Measurements from ENCODE around the gene TPTE.
"Not testable (repeated sequence)": the region's sequence is repeated elsewhere in the genome, so short reads cannot be mapped to it uniquely, and the experiment has no call there.

The TPTE gene

DNA sequence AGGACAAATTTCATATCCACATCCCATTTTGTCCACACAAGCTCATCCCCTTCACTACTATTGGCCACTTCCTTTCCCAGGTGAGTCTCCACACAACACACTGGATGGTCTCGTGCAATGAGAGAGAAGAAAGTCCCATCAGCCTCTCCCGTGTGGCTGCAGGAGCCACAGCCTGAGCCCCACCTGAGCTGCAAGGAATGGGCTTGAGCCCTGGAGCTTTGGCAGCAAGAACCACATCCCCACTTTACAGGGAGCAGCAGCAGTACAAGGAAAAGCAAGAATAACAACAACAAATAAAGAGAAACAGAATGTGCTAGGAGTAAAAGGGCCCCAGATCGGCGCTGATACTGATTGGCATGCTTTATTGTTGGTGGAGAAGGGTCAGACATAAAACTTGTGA lies 117.7 kb downstream of the TPTE start:
- TF ChIP-seq EZH2phosphoT487 (IDR thresholded peaks at IDR 0.05; ENCODE audit: low read depth): no peak
- TF ChIP-seq, protein P1, sequence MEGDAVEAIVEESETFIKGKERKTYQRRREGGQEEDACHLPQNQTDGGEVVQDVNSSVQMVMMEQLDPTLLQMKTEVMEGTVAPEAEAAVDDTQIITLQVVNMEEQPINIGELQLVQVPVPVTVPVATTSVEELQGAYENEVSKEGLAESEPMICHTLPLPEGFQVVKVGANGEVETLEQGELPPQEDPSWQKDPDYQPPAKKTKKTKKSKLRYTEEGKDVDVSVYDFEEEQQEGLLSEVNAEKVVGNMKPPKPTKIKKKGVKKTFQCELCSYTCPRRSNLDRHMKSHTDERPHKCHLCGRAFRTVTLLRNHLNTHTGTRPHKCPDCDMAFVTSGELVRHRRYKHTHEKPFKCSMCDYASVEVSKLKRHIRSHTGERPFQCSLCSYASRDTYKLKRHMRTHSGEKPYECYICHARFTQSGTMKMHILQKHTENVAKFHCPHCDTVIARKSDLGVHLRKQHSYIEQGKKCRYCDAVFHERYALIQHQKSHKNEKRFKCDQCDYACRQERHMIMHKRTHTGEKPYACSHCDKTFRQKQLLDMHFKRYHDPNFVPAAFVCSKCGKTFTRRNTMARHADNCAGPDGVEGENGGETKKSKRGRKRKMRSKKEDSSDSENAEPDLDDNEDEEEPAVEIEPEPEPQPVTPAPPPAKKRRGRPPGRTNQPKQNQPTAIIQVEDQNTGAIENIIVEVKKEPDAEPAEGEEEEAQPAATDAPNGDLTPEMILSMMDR (IDR thresholded peaks at IDR 0.05; ENCODE audit: low read depth, low read length): no peak
- H3K4me3 ChIP-seq (ENCODE audit: low read length): no peak overlapping the region
- no peaks in the 10 kb centered on the region for H3K36me3 ChIP-seq (replicated peaks; ENCODE audit: low read depth, low read length)
- no peaks in the 10 kb centered on the region for H3K4me1 ChIP-seq (ENCODE audit: low read length)
- H3K4me2 ChIP-seq (ENCODE audit: low read length): no peak overlapping the region
- no peaks in the 10 kb centered on the region; the same call in 1 of the 2 replicates for H3K9me3 ChIP-seq (ENCODE audit: insufficient read depth, low read length)
- no peak overlapping the region for H2AFZ ChIP-seq (ENCODE audit: low read depth, low read length)
- no peaks in the 10 kb centered on the region for H3K27me3 ChIP-seq (ENCODE audit: low read depth, low read length)
- no peak overlapping the region for H3K27ac ChIP-seq (ENCODE audit: low read length)
- H3K79me2 ChIP-seq (ENCODE audit: low read length): no peaks in the 10 kb centered on the region
- no peaks in the 10 kb centered on the region for H4K20me1 ChIP-seq (ENCODE audit: insufficient read depth, low read length)
- no peak overlapping the region for H3K9ac ChIP-seq (ENCODE audit: low read length)

DNA sequence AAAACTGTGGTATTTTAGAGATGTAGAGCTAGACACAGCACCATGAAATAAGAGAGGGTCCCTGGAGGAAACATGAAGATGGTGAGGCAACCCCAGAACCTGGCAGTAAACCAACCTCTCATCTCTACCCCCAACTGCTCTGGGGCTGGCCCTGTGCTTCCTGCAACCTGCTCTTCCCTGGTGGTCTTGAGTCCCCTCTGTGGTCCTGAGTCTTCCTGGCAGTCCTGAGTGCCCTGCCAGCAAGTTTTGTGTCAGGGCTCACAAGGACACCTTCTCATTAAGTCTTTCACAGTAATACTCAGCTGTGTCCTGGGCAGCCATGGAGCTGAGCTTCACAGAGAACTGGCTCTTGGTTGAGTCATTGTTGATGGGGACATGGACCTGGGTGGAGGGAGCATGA lies 118.4 kb downstream of the TPTE start:
- not testable (repeated sequence) for H3K4me1 ChIP-seq (ENCODE audit: low read length); H3K27me3 ChIP-seq (ENCODE audit: low read depth, low read length); H3K4me3 ChIP-seq (ENCODE audit: low read length); H3K27ac ChIP-seq (ENCODE audit: low read length); H3K79me2 ChIP-seq (ENCODE audit: low read length); H3K36me3 ChIP-seq (replicated peaks; ENCODE audit: low read depth, low read length); H3K9me3 ChIP-seq (ENCODE audit: insufficient read depth, low read length); H3K4me2 ChIP-seq (ENCODE audit: low read length); H2AFZ ChIP-seq (ENCODE audit: low read depth, low read length); H3K9ac ChIP-seq (ENCODE audit: low read length); H4K20me1 ChIP-seq (ENCODE audit: insufficient read depth, low read length)

DNA sequence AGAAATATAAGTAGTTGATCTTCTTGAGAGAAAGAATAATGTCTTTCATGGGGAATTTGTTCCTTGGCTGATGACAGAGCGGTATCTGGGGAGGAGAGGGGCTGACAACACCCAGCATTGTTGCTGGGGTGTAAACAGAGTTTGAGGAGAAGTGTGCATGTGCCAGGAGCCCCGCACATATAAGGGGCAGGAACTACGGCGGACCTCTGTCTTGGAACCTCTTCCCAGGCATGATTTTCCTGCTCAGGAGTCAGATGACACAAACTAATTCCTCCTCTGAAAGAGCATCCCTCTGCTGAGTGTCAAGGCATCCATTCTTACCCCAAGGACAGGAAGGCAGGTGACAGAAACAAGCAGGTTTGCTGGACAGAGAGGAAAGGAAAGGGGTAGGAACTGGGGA lies 119.1 kb downstream of the TPTE start:
- H3K27me3 ChIP-seq (ENCODE audit: low read depth, low read length): no peaks in the 10 kb centered on the region
- no peaks in the 10 kb centered on the region; the same call in 1 of the 2 replicates for H3K9me3 ChIP-seq (ENCODE audit: insufficient read depth, low read length)
- no peaks in the 10 kb centered on the region for H3K4me1 ChIP-seq (ENCODE audit: low read length)
- no peaks in the 10 kb centered on the region for H3K36me3 ChIP-seq (replicated peaks; ENCODE audit: low read depth, low read length)
- TF ChIP-seq EZH2phosphoT487 (IDR thresholded peaks at IDR 0.05; ENCODE audit: low read depth): no peak
- TF ChIP-seq, protein P1 (IDR thresholded peaks at IDR 0.05; ENCODE audit: low read depth, low read length): no peak
- no peaks in the 10 kb centered on the region for H3K79me2 ChIP-seq (ENCODE audit: low read length)
- no peak overlapping the region for H2AFZ ChIP-seq (ENCODE audit: low read depth, low read length)
- no peak overlapping the region for H3K4me2 ChIP-seq (ENCODE audit: low read length)
- no peaks in the 10 kb centered on the region for H4K20me1 ChIP-seq (ENCODE audit: insufficient read depth, low read length)
- H3K4me3 ChIP-seq (ENCODE audit: low read length): no peak overlapping the region
- H3K9ac ChIP-seq (ENCODE audit: low read length): no peak overlapping the region
- no peak overlapping the region for H3K27ac ChIP-seq (ENCODE audit: low read length)

DNA sequence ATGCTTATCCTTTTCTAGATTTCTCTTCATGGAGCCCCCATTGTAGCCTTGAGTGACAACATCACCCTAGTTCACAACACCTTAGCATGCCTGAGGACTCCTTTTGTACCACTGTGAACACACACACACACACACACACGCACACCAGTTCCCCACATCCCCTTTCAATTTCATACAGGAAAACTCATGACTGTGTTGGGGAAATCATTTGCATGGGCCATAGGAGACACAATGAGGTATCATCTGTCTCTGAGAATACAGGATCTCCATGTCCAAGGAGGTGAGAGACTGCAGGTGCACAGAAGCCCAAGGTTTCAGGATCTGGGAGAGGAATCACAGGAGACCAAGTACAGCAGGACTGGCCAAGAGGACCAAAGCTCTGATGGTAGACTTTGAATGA lies 119.7 kb downstream of the TPTE start:
- no peak overlapping the region for H3K9ac ChIP-seq (ENCODE audit: low read length)
- no peak overlapping the region for H2AFZ ChIP-seq (ENCODE audit: low read depth, low read length)
- H3K4me2 ChIP-seq (ENCODE audit: low read length): no peak overlapping the region
- H3K4me3 ChIP-seq (ENCODE audit: low read length): no peak overlapping the region
- no peaks in the 10 kb centered on the region for H3K27me3 ChIP-seq (ENCODE audit: low read depth, low read length)
- H3K27ac ChIP-seq (ENCODE audit: low read length): no peak overlapping the region
- no peaks in the 10 kb centered on the region for H3K36me3 ChIP-seq (replicated peaks; ENCODE audit: low read depth, low read length)
- H3K79me2 ChIP-seq (ENCODE audit: low read length): no peaks in the 10 kb centered on the region
- no peak for TF ChIP-seq EZH2phosphoT487 (IDR thresholded peaks at IDR 0.05; ENCODE audit: low read depth)
- TF ChIP-seq, protein P1 (IDR thresholded peaks at IDR 0.05; ENCODE audit: low read depth, low read length): no peak
- no peaks in the 10 kb centered on the region for H3K4me1 ChIP-seq (ENCODE audit: low read length)
- no peaks in the 10 kb centered on the region; the same call in 1 of the 2 replicates for H3K9me3 ChIP-seq (ENCODE audit: insufficient read depth, low read length)
- no peaks in the 10 kb centered on the region for H4K20me1 ChIP-seq (ENCODE audit: insufficient read depth, low read length)

DNA sequence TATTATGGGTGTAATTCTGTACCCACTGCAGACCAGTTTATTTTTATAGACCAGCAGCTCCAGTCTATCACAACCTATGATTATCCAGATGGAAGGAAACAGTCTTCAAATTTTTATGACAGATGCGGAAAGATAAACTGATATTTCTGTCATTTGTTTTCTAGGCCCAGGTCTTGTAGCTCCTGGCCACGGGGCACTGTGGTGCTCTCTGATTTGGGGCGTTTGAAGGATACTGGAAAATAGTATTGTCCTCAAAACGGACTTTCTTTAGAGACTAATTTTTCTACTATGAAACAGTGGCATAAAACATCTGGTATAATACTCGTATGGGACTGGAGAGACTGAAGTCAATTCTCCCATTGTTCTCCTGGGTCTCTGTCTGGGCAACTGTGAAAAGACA lies 124.3 kb downstream of the TPTE start:
- H2AFZ ChIP-seq (ENCODE audit: low read depth, low read length); H3K4me1 ChIP-seq (ENCODE audit: low read length); H3K4me2 ChIP-seq (ENCODE audit: low read length); H3K27ac ChIP-seq (ENCODE audit: low read length); H3K9me3 ChIP-seq (ENCODE audit: insufficient read depth, low read length); H3K4me3 ChIP-seq (ENCODE audit: low read length); H3K79me2 ChIP-seq (ENCODE audit: low read length); H3K9ac ChIP-seq (ENCODE audit: low read length); H3K36me3 ChIP-seq (replicated peaks; ENCODE audit: low read depth, low read length); H3K27me3 ChIP-seq (ENCODE audit: low read depth, low read length); H4K20me1 ChIP-seq (ENCODE audit: insufficient read depth, low read length): not testable (repeated sequence)

DNA sequence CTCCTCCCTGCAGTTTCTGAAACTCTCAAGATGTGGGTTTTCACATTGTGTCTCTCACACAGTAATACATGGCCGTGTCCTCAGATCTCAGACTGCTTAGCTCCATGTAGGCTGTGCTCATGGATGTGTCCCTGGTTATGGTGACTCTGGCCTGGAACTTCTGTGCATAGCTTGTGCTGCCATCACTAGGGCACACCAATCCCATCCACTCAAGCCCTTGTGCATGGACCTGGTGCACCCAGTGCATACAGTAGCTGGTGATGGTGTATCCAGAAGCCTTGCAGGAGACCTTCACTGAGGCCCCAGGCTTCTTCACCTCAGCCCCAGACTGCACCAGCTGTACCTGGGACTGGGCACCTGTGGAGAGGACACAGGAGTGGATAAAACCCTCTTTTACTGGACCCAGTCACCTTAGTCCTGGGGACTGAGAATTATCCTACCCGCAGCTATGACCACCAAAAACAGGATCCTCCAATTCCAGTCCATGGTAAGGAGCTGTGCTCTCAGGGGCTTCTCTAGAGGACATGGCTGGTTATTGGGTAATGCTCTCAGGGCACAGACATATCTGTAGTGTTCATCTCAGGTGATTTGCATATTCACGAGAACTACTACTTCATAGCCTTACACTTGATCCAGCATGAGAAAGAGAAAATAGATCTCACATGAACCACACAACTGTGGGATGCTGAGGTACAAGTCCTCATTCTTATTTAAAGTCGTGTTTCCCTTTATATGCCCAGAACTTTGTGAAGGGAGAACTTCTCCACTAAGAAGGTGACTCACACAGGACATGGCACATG lies 128.2 kb downstream of the TPTE start:
- H3K9ac ChIP-seq (ENCODE audit: low read length); H3K27ac ChIP-seq (ENCODE audit: low read length); H3K79me2 ChIP-seq (ENCODE audit: low read length); H3K4me1 ChIP-seq (ENCODE audit: low read length); H3K4me2 ChIP-seq (ENCODE audit: low read length); H3K4me3 ChIP-seq (ENCODE audit: low read length); H3K27me3 ChIP-seq (ENCODE audit: low read depth, low read length); H3K9me3 ChIP-seq (ENCODE audit: insufficient read depth, low read length); H2AFZ ChIP-seq (ENCODE audit: low read depth, low read length); H3K36me3 ChIP-seq (replicated peaks; ENCODE audit: low read depth, low read length); H4K20me1 ChIP-seq (ENCODE audit: insufficient read depth, low read length): not testable (repeated sequence)
